ENCODE measurements around the gene PSAP.
"Not testable (repeated sequence)": the region's sequence is repeated elsewhere in the genome, so short reads cannot be mapped to it uniquely, and the experiment has no call there.

PSAP gene

GRCh38 chr10:71873582-71874211 is 22.6 kb upstream of the PSAP start:
- DNase-seq, result no peak

DNA sequence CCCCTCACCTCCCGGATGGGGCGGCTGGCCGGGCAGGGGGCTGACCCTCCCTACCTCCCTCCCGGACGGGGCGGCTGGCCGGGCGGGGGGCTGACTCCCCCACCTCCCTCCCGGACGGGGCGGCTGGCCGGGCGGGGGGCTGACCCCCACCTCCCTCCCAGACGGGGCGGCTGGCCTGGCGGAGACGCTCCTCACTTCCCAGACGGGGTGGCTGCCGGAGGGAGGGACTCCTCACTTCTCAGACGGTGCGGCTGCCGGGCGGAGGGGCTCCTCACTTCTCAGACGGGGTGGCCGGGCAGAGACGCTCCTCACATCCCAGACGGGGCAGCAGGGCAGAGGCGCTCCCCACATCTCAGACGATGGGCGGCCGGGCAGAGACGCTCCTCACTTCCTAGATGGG is 18.6 kb upstream of the PSAP start:
- not testable (repeated sequence) for DNase-seq

GRCh38 chr10:71868192-71868697 is 17.2 kb upstream of the PSAP start:
- DNase-seq, result no peak

- no peak for DNase-seq
Measured at GRCh38 chr10:71865561-71866041, 14.6 kb upstream of the PSAP start.

- DNase-seq, result no peak
Measured at GRCh38 chr10:71864911-71865361, 13.9 kb upstream of the PSAP start.

DNA sequence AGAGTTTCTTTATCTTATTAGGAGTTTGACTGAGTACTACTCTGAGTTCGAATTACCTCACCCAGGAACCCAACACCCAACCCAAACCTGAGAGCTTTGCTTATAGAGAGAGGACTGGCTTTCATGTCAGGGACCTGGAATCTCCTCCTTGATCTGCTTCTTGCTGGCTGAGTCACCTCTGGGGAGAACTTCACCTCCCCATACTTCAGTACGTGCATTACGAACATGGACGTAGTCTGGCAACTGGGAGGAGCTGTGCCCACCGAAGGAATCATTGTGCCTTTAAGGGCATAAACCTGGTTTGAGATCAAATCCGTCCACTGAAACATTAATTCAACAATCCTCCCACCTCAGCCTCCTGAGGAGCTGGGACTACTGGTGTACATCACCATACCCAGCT is 12.2 kb upstream of the PSAP start:
- no peak for DNase-seq

GRCh38 chr10:71860243-71861029 is 9.4 kb upstream of the PSAP start:
- DNase-seq, result peak; percentile 51

DNA sequence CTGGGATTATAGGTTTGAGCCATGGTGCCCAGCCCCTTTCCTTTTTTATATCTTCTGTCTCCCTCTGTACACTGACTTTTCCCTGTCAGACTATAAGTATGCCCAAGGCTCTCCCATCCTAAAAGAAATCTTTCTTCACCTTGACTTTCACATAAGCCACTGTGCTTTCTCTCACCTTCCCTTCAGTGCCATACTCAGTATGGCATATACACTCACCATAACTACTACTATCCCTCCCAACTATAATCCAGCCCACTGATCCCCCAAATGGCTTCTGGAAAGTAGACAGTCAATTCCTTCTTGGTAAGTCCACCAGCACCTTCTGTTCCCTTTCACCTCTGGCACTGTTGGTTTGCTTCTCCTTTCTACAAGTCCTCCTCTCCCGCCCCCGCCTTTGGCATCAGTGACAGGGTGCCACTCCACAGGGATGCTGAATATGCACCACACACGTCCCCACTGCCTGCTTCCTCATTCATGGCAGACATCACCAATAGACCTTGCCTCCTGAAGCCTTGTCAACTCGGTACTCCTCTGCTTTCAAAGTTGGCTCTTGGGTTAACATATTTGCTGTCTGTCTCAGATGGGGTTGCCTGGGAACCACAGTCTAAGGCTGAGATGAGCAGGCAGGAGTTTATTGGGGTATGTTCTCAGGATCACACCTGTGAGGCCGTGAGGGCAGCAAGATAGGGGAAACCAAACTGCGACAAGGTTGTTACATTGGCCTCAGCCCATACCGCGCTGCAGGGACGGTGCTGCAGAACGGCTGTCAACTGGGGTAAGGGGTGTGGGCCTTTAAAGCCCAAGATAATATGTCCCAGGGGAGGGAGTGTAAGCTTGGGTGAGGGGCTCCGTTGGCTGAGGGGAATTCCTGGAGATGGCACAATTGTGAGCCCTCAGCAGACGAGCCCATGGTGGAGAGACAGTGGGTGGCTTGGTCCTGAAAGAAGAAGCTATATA is 7.2 kb upstream of the PSAP start:
- no peak for DNase-seq

GRCh38 chr10:71856619-71857018 is 5.6 kb upstream of the PSAP start:
- DNase-seq, result no peak

DNA sequence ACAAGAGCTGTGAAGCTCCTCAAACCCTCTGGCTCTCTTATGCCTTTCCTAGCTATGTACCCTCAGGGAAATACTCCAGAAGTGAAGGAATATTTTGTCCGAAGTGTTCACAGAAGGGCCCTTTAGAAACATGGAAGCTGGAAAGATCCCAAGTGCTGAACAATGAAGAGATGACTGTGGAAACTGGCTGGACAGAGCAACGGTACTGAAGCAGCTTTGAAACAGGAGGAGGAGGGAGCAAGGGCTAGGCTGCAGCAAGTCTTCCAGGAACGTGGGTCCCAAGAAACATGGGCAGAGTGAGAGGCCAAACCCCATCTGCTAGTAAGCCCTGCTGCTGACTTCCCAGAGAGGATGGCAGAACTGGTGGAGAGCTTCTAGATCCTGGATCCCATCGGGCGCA is 3.0 kb upstream of the PSAP start:
- DNase-seq, result no peak

- DNase-seq, result no peak
Measured at GRCh38 chr10:71852355-71852937, 1.4 kb upstream of the PSAP start.

- DNase-seq, result not testable (repeated sequence)
Measured at GRCh38 chr10:71851465-71852095, 529 bp upstream of the PSAP start.

DNA sequence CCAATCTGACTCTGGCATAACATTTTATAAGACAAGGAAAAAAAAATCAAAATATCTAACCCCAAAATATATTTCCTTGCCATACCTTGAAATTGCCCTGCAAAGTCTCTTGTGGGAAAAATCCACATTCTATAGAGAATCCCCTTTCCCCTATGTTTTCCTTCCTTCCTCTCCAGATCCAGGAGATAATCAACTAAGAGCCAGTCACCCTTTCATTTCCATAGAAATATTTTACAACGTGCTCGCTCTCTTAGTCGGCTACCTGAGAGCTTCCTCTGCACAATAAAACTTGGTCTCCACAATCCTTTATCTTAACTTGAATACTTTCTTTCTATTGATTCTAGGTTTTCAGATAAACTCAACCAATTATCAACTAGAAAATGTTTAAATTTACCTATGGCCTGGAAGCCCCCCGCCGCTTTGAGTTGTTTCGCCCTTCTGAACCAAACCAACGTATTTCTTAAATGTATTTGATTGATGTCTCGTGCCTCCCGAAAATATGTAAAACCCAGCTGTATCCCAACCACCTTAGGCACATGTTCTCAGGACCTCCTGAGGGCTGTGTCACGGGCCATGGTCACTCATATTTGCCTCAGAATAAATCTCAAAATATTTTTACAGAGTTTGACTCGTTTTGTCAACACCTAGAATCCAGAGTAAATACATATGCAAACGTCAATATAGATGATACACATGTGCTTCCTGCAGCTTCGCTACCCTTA is 869 bp downstream of the PSAP start:
- no peak for DNase-seq

DNA sequence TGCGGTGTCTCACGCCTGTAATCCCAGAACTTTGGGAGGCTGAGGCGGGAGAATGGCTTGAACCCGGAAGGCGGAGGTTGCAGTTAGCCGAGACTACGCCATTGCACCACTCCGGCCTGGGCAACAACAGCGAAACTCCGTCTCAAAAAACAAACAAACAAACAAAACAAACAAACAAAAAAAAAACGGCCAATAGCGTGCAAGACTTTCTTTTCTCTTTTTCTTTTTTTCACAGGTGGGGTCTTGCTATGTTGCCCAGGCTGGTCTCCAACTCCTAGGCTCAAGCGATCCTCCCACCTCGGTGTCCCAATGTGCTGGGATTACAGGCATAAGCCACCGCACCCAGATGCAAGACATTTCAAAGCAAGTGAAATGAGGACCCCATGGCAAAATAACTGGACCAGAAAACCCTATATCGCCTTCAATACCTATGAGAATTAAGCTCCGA is 1.6 kb downstream of the PSAP start:
- no peak for DNase-seq

DNA sequence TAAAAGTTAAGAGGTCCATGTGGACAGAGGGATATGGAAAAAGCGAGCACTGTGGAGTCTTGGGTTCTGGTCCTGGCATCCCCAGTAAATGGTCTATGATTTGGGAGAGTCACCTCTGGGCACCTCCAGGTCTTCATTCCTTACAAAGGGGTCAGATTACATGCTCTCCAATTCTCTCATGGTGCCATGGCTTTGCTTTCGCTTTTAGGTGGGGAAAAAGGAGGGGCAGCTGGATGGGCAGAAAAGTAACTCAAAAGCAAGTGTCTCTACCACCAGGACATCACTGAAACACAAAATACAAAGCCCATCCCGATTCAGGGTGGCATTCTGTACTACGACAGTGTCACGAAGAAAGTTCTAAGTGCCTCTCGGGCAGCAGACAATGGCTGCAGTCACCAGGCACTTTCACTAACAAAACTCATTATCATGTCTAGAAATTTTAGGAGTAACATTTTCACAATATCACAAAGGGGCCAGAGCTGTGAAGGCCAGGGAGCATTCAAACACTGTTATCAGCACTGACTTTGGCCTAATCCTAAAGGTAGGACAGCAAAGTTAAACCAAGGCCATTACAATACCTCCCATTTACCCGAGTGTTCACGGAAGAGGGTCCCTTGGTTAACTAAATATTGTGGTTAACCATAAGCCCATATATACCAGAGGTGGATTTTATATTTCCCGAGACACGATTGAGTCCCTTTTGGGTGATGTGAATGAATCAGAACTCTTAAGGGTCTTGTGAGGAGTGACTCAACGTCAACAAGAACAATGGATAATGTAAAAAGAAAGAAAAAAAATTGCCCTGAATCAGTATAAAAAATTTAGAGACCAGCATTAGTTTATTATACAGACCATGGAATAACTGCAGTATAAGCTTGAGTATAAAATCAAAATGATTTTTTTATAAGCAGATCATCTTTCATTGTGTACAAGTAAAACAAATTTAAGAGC is 2.5 kb downstream of the PSAP start:
- DNase-seq, result no peak

GRCh38 chr10:71847418-71847817 is 3.6 kb downstream of the PSAP start:
- DNase-seq, result no peak

DNA sequence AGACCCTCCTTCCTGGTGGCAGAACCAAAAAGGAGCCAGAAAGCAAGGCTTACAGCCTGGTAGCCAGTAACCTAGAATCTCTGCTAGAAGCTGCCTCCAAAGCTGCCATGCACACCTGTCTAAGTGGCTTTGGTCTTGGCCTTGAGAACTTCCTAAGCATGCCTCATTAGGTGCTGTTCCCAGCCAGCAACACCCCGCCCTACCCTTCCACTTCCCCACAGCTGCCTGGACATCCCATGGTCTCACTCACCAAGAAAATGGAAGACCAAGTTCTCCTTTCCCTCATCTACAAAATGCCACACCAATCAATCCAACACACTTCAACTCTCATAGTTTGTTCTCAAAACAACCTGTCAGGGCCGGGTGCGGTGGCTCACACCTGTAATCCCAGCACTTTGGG is 4.2 kb downstream of the PSAP start:
- no peak for DNase-seq

DNA sequence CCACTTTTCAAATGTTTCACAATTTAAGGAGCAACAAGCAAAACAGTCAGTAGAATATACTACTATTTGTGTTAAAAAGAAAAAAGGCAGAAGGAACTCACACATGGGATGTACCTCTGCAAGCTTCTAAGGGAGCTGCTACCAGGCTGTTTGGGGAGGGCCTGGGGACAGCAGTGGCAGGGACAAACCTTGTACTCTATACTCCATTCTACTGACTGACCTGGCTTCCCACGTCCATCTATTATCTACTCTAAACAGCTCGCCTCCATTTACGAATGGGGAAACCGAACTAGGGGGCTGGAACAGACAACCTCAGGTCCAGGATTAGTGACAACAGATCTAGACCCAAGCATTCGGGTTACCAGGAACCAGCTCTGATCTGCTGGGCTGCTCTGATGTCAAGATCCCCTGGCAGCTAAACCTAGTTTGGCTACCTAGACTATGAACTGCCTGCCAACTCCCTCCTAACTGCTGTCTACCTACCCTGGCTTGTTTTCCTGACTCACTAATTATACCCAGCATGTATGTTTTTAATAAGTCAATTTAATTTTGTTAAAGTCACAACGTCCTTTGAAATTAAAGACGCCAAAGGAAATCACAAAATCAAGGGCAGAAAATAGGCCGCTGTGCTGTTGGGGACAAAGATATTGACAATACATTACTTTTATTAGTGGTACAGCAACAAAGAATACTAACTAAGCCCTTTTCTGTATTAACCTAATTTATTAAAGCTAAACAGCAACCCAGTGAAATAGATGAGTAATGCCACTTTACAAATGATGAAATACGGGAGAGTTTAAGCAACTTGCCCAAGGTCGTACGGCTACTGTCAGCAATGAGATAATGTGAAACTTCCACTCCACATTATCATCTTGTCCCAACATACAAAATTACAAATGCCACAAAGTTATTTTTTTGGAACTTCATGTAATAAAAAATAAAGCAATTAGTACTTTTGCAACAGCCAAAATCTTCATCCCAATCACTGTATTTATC is 5.3 kb downstream of the PSAP start:
- no peak for DNase-seq

GRCh38 chr10:71844695-71845094 is 6.4 kb downstream of the PSAP start:
- DNase-seq, result no peak

Measured in stimulated activated CD8-positive, alpha-beta memory T cell treated with anti-CD3 and anti-CD28 coated beads, Interleukin-4, amount 100 ng/mL, for 48 hours (primary cell).